Stimulated activated memory B cell treated with anti-CD40 and anti-IgM and Interleukin-4, amounts not matched to agents 10 μg/mL and 1 μg/mL and 100 μg/mL, for 72 hours (primary cell): ENCODE results near the gene FCN3.

Experiments used
- ATAC-seq: fragments of 150-1000 bp; cut with Tn5 transposase; 2 replicates; pipeline ENCODE4 v1.10.0; 2021
- H3K27ac Mint-ChIP-seq: one replicate; pipeline ENCODE4 v1.8.0; 2022; ENCODE audit warnings: mild to moderate bottlenecking, mixed read lengths
- H3K27me3 Mint-ChIP-seq: one replicate; pipeline ENCODE4 v1.8.0; 2022; ENCODE audit warnings: mixed read lengths
- H3K36me3 Mint-ChIP-seq: one replicate; pipeline ENCODE4 v1.8.0; 2022; ENCODE audit warnings: mixed read lengths
- H3K4me1 Mint-ChIP-seq: one replicate; pipeline ENCODE4 v1.8.0; 2022; ENCODE audit warnings: mixed read lengths
- H3K4me3 Mint-ChIP-seq: one replicate; pipeline ENCODE4 v1.8.0; 2022; ENCODE audit warnings: mild to moderate bottlenecking, moderate library complexity, mixed read lengths
- H3K9me3 Mint-ChIP-seq: one replicate; pipeline ENCODE4 v1.8.0; 2022; ENCODE audit warnings: mixed read lengths

Gene FCN3

DNA sequence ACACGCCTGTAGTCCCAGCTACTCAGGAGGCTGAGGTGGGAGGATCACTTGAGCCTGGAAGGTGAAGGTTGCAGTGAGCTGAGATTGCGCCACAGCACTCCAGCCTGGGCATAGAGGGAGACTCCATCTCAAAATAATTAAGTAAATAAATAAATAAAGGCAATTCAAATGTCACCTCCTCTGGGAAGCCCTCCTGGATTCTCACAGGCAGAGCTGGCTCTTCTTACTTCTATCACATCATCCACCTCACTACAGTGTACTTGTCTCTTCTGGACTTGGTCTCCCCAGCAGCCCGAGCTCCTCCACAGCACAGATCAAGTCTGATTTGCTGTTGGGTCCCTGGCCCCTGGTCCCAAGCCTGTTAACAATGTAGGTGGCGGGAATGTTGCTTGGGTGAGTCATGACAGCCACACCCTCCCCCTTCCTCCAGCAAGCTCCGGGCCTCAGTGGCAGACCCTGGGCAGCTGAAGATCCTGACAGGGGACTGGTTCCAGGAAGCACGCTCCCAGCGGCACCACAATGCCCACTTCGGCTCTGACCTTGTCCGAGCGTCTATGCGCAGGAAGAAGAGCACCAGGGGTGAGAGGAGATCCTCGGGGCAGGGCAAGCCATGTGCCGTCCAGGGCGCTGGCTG, 27.5 kb downstream of the FCN3 start:
- no peak for ATAC-seq
- Mint-ChIP-seq H3K27me3 (no peaks in the 10 kb centered on the region), H3K4me1 (peaks cover 53% of the 10 kb centered on the region), H3K36me3 (peaks cover 18% of the 10 kb centered on the region), H3K27ac (no peak overlapping the region), H3K4me3 (no peak overlapping the region), H3K9me3 (no peaks in the 10 kb centered on the region)

DNA sequence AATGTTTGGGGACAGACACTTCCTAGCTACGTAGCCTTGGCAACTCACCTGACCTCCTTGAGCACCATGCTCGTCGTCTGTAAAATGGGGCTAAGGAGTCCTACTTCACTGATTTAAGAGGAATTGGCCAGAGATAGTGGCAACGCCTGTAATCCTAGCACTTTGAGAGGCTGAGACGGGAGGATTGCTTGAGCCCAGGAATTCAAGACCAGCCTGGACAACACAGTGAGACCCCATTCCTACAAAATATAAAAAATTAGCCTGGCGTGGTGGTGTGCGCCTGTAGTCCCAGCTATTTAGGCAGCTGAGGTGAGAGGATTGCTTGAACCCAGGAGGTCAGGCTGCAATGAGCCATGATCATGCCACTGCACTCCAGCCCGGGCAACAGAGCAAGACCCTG, 28.3 kb downstream of the FCN3 start:
- H3K4me3 Mint-ChIP-seq, result no peak overlapping the region
- H3K27ac Mint-ChIP-seq, result peak overlapping the region; percentile 21
- peaks cover 18% of the 10 kb centered on the region for H3K36me3 Mint-ChIP-seq
- H3K4me1 Mint-ChIP-seq, result peaks cover 60% of the 10 kb centered on the region
- H3K27me3 Mint-ChIP-seq, result no peaks in the 10 kb centered on the region
- ATAC-seq, result no peak
- H3K9me3 Mint-ChIP-seq, result no peaks in the 10 kb centered on the region

DNA sequence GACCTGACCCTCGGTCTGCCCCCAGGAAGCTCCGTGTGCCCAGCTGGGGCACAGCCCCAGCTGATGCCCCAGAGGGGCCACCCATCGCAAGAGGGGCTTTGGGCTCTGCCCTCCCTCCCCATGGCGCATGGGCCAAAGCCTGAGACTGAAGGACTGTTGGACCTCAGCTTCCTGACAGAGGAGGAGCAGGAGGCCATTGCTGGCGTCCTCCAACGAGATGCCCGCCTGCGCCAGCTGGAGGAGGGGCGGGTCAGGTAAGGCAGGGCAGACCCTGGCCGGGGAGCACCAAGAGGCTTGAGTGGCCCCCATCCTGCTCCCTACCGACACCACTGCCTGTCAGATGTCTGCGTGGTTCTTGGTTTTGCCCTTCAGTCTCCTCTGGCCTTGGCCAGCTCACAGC, 29.4 kb downstream of the FCN3 start:
- no peaks in the 10 kb centered on the region for H3K9me3 Mint-ChIP-seq
- H3K4me3 Mint-ChIP-seq, result no peak overlapping the region
- H3K4me1 Mint-ChIP-seq, result peaks cover 71% of the 10 kb centered on the region
- ATAC-seq, result no peak
- no peak overlapping the region for H3K27ac Mint-ChIP-seq
- no peaks in the 10 kb centered on the region for H3K27me3 Mint-ChIP-seq
- peaks cover 18% of the 10 kb centered on the region for H3K36me3 Mint-ChIP-seq

DNA sequence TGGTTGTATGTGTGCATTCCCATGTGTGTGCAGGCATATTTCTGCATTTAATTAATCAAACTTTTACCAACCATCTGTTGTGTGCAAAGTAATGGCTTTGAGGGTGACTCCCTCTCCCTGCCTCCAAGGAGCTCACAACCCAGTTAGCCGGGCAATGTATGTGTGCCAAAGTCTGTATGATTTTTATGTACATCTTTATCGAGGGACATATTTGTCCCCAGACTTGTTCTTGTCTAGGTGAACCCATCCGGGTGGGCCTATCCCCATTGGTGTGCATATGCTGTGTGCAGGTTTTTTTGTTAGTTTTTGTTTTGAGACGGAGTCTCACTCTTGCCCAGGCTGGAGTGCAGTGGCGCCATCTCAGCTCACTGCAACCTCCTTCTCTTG, 31.0 kb downstream of the FCN3 start:
- H3K27ac Mint-ChIP-seq, result peak overlapping the region; percentile 80
- H3K9me3 Mint-ChIP-seq, result no peaks in the 10 kb centered on the region
- peaks cover 82% of the 10 kb centered on the region for H3K4me1 Mint-ChIP-seq
- ATAC-seq, result no peak
- peaks cover 24% of the 10 kb centered on the region for H3K36me3 Mint-ChIP-seq
- no peaks in the 10 kb centered on the region for H3K27me3 Mint-ChIP-seq
- peak overlapping the region; percentile 84 for H3K4me3 Mint-ChIP-seq

DNA sequence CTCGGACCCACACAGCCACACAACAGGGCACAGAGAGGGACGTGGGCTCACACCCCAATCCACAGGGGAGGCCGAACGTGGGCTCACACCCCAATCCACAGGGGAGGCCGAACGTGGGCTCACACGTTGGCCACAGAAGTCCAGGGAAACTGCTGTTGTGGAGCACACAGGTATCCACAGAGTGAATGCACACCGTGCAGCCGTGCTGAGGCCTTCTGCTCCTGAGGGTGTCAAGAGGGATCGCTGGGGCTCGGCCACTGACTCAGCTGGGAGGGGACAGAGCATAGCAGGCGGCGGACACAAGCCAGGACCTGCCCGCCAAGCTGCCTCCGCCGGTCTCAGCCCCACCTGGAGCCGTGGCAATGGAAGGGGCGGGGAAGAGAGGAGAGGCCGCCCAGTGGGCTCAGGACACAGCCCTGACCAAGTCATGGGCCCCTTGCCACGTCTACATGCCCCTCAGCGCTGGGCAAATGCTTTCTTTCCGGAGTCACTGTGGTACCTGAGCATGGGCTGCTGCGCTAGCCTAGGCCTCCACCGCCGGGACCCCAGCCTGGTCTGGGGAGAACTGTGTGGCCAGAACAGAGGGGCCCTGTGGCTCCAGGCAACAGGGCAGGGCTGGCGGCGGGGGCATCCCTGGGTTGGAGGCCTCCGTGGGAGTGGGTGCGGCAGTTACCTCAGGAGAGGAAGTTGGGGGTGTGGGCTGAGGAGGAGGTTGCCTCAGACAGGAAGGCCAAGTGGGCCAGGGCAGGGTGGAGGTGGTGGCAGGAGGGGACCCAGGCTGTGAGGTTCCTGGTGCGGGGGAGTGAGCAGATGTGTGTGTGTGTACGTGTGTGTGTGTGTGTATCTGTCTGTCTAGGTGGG, 31.6 kb downstream of the FCN3 start:
- peak overlapping the region; percentile 80 for H3K27ac Mint-ChIP-seq
- H3K4me1 Mint-ChIP-seq, result peaks cover 80% of the 10 kb centered on the region
- H3K9me3 Mint-ChIP-seq, result no peaks in the 10 kb centered on the region
- ATAC-seq, result peak; percentile 68
- peak overlapping the region; percentile 84 for H3K4me3 Mint-ChIP-seq
- no peaks in the 10 kb centered on the region for H3K27me3 Mint-ChIP-seq
- H3K36me3 Mint-ChIP-seq, result peaks cover 26% of the 10 kb centered on the region

DNA sequence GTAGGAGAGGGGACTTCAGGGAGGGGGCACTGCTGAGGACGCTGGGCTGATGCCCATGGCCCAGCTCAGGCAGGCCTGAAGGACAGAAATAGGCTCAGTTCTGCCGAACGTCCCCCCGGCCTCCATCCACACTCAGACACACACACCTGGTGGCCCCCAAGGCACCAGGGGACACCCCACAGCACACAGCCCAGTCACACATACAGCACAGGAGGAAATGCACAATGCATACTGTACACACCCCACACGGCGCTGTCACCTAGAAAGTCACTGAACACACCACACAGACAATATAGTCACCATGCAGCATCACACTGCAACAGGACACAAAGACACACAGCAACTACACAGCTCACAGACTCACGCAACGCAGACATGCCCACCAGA, 32.2 kb downstream of the FCN3 start:
- Mint-ChIP-seq H3K4me1 (peaks cover 76% of the 10 kb centered on the region), H3K4me3 (peak overlapping the region; percentile 84), H3K36me3 (peaks cover 22% of the 10 kb centered on the region), H3K27ac (peak overlapping the region; percentile 80), H3K27me3 (no peaks in the 10 kb centered on the region), H3K9me3 (no peaks in the 10 kb centered on the region)
- peak; percentile 56 for ATAC-seq

DNA sequence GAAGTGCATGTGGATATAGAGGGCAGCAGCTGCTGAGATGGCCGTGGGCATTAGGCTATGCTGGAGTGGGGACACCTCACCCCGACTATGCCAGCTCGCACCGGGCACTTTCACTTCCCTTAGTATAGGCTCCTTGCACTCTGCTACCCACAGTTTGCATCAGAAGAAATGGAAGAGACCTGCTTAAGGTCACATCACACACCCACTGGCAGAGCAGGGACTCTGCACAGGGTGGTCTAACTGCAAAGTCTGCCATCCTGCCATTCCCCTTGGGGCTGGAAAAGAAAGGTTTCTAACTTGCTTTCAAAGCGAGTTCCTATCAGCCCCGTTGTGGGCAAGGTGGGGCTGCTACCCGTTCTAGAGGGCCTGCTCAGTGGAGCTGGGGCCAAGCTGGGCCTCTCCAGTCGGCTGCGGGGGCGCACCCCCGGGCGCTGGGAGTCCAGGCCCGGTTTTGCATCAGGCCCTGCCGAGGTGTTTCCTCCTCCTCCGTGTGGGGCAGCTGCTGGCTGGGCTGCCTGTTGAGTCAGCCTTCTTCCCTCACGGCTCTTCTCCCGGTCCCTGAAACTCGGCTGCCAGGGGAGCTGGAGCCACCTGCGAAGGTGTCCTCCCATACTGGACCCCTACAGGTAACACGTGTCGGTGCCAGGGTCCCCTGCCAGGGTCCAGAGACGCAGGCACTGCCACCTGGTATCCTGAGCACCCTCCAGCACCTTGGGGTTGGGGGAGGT, 32.9 kb downstream of the FCN3 start, which contains the start of gene SYTL1:
Gene SYTL1, plus strand, starts transcription at position 498 of the 728 bp plus-strand sequence. CDS start 3,313 bp downstream, outside the sequence.
- peak within 1 kb of the TSS; percentile 84 for H3K4me3 Mint-ChIP-seq
- H3K4me1 Mint-ChIP-seq, result peaks cover 71% of the 10 kb centered on the region
- peaks cover 23% of the 10 kb centered on the region for H3K36me3 Mint-ChIP-seq
- H3K27ac Mint-ChIP-seq, result peak within 1 kb of the TSS; percentile 80
- H3K27me3 Mint-ChIP-seq, result no peaks in the 10 kb centered on the region
- H3K9me3 Mint-ChIP-seq, result no peaks in the 10 kb centered on the region
- peak; percentile 91 for ATAC-seq

DNA sequence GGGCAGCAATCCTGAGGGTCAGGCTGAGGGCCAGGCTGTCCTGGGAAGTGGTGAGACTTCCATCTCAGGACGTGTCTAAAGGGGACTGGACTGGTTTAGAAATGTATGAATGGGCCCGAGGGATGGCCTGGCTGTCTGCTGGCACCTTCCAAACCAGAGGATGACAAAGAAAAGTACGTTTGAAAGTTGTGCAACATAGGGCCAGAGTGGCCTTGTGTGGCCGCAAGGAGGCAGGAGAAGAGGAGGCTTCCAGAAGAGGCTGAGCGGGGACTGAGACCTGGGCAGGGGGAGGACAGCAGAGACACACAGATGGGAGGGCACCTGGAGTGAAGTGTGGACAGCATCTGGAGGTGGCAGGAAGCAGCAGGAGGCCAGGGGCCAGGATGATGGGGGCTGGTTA, 35.4 kb downstream of the FCN3 start:
- ATAC-seq, result no peak
- Mint-ChIP-seq H3K4me3 (no peak overlapping the region), H3K9me3 (no peaks in the 10 kb centered on the region), H3K36me3 (peaks cover 29% of the 10 kb centered on the region), H3K27me3 (no peaks in the 10 kb centered on the region), H3K4me1 (peaks cover 55% of the 10 kb centered on the region), H3K27ac (peak overlapping the region; percentile 80)

DNA sequence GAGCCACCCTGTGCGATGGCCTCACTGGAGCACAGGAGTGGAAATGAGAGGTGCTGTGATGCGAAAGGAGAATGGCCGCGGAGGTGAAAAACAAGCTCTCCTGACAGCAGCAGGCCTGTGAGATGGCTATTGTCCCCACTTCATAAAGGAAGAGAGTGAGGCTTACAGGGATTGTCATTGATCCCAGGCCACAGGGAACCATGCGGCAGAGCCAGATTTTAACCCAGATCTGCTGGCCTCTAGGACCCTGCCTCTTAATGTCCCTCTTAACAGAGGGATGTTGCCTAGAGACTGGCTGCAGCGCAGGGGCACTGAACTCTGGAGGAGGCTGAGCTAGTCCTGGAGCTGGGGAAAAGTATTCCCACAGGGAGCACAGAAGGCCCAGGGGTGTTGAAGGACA, 35.9 kb downstream of the FCN3 start:
- H3K27me3 Mint-ChIP-seq, result no peaks in the 10 kb centered on the region
- peak overlapping the region; percentile 80 for H3K27ac Mint-ChIP-seq
- H3K4me1 Mint-ChIP-seq, result peaks cover 50% of the 10 kb centered on the region
- H3K4me3 Mint-ChIP-seq, result no peak overlapping the region
- no peak for ATAC-seq
- H3K9me3 Mint-ChIP-seq, result no peaks in the 10 kb centered on the region
- H3K36me3 Mint-ChIP-seq, result peaks cover 34% of the 10 kb centered on the region

- H3K9me3 Mint-ChIP-seq, result no peaks in the 10 kb centered on the region
- no peak overlapping the region for H3K4me3 Mint-ChIP-seq
- H3K4me1 Mint-ChIP-seq, result peaks cover 46% of the 10 kb centered on the region
- no peak for ATAC-seq
- H3K27ac Mint-ChIP-seq, result no peak overlapping the region
- H3K36me3 Mint-ChIP-seq, result peaks cover 51% of the 10 kb centered on the region
- no peaks in the 10 kb centered on the region for H3K27me3 Mint-ChIP-seq
Observed at GRCh38 chr1:27336756-27337155, 37.9 kb downstream of the FCN3 start.

GRCh38 chr1:27335506-27336422, 38.9 kb downstream of the FCN3 start:
- H3K27ac Mint-ChIP-seq, result no peak overlapping the region
- H3K4me1 Mint-ChIP-seq, result peaks cover 38% of the 10 kb centered on the region
- H3K36me3 Mint-ChIP-seq, result peaks cover 54% of the 10 kb centered on the region
- no peaks in the 10 kb centered on the region for H3K9me3 Mint-ChIP-seq
- no peak for ATAC-seq
- no peaks in the 10 kb centered on the region for H3K27me3 Mint-ChIP-seq
- no peak overlapping the region for H3K4me3 Mint-ChIP-seq

DNA sequence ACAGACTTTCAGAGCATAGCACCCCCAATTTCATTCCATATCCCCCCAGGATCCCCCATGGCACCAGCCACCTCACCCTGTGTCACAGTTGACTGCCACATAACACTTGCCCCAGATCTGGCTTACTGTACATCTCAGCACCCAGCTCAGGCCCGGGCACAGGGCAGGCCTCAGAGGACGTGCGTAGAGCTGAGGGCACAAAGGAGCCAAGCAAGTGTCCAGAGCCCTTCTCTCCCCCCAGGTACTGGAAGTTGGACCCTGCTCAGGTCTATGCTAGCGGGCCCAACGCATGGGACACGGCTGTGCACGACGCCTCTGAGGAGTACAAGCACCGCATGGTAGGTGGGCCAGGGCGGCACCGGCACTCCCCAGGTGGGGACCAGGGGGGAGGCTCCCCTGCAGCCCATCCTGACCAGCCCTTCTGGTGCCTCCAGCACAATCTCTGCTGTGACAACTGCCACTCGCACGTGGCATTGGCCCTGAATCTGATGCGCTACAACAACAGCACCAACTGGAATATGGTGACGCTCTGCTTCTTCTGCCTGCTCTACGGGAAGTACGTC, 40.8 kb downstream of the FCN3 start:
- Mint-ChIP-seq H3K4me1 (peaks cover 29% of the 10 kb centered on the region), H3K36me3 (peaks cover 55% of the 10 kb centered on the region), H3K4me3 (no peak overlapping the region), H3K9me3 (no peaks in the 10 kb centered on the region), H3K27ac (peak overlapping the region; percentile 50), H3K27me3 (no peaks in the 10 kb centered on the region)
- ATAC-seq, result no peak

DNA sequence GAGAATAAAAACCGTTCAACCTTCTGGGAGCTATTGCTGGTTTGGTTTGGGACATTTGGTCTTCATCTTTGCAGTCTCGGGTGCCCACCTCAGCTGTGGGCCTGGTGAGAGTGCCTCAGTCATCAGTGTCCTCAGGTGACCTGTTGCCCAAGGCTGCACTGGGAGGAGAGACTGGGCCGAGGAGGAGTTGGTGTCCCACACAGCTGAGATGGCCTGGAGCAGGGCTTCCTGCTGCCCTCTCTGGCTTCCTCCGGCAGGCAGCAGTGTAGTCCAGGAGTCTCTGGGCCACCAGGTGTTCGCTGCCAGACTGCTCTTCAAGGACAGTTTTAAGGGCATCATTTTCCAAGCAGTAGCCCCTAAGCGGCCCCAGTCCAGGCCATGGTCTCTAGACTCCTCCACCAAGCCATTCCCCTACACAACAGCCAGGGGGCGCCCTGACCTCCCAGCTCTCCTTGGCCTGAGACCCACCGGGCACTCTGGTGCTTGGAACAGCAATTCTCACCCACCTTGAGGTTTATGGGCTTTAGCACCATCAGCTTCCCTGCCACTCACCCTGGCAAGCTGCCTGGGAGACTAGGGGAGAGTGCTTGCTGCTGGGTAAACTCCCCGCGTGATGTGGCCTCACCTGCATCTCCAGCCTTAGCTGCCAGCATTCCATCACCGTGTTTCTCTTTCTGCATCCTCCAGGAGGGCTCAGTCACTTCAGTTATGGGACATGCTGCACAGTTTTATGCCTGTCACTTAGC, 41.9 kb downstream of the FCN3 start:
- H3K4me1 Mint-ChIP-seq, result peaks cover 38% of the 10 kb centered on the region
- peak overlapping the region; percentile 50 for H3K27ac Mint-ChIP-seq
- H3K27me3 Mint-ChIP-seq, result no peaks in the 10 kb centered on the region
- no peak overlapping the region for H3K4me3 Mint-ChIP-seq
- peak; percentile 72 for ATAC-seq
- H3K36me3 Mint-ChIP-seq, result peaks cover 50% of the 10 kb centered on the region
- no peaks in the 10 kb centered on the region for H3K9me3 Mint-ChIP-seq

- H3K4me3 Mint-ChIP-seq, result no peak overlapping the region
- H3K4me1 Mint-ChIP-seq, result peaks cover 38% of the 10 kb centered on the region
- no peak for ATAC-seq
Observed at GRCh38 chr1:27331922-27332321, 42.7 kb downstream of the FCN3 start.

More at GRCh38 chr1:27331922-27332321, 42.7 kb downstream of the FCN3 start:
- H3K36me3 Mint-ChIP-seq, result peaks cover 46% of the 10 kb centered on the region
- peak overlapping the region; percentile 50 for H3K27ac Mint-ChIP-seq
- no peaks in the 10 kb centered on the region for H3K27me3 Mint-ChIP-seq
- no peaks in the 10 kb centered on the region for H3K9me3 Mint-ChIP-seq
